ENCODE results near the gene KCTD20. TPM values are rescaled to one million over a fixed set of nuclear protein-coding genes. Genes with fewer than 3 reads are reported as not detected.

KCTD20 gene
- total and polyA plus RNA-seq, 4 donors: 9.5 to 48.5 (median 32.2) TPM

DNA sequence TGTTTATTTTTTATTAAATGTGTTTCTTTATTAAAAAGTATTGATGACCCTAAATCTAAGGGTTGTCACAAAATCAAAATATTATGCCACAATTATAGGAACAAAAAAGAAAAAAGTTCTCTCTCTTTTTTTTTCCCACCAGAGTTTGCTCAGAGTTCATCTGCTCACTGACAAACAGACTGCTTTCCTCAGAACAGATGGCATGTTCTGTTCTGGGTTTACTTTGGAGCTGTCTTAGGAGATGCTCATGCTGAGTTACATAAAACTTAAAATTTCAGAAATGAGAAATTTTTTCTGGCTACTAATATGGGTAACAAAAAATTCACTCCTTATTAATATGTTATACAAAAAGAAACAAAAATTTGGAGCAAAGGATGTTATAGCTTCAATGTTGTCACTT is 74.2 kb downstream of the KCTD20 start:
- H3K9me3 ChIP-seq (ENCODE audit: control insufficient read depth in 4 of 4, low read length in 3 of 4): no peaks in the 10 kb centered on the region
- no peak overlapping the region for H3K27ac ChIP-seq (ENCODE audit: low read depth in 1 of 2, low read length in 2 of 2)
- no peaks in the 10 kb centered on the region for H3K27me3 ChIP-seq (ENCODE audit: control insufficient read depth in 4 of 4, insufficient read depth in 4 of 4, low read length in 3 of 4)
- no peak for TF ChIP-seq NR2F2 (IDR thresholded peaks at IDR 0.05)
- no peak for TF ChIP-seq RAD21 (IDR thresholded peaks at IDR 0.05)
- TF ChIP-seq TAF1 (conservative IDR thresholded peaks at IDR 0.05): no peak
- TF ChIP-seq, protein P1, sequence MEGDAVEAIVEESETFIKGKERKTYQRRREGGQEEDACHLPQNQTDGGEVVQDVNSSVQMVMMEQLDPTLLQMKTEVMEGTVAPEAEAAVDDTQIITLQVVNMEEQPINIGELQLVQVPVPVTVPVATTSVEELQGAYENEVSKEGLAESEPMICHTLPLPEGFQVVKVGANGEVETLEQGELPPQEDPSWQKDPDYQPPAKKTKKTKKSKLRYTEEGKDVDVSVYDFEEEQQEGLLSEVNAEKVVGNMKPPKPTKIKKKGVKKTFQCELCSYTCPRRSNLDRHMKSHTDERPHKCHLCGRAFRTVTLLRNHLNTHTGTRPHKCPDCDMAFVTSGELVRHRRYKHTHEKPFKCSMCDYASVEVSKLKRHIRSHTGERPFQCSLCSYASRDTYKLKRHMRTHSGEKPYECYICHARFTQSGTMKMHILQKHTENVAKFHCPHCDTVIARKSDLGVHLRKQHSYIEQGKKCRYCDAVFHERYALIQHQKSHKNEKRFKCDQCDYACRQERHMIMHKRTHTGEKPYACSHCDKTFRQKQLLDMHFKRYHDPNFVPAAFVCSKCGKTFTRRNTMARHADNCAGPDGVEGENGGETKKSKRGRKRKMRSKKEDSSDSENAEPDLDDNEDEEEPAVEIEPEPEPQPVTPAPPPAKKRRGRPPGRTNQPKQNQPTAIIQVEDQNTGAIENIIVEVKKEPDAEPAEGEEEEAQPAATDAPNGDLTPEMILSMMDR (IDR thresholded peaks at IDR 0.05; ENCODE audit: low read depth, low read length, missing input control): no peak
- no peak for TF ChIP-seq SP1 (IDR thresholded peaks at IDR 0.05)
- no peak for TF ChIP-seq EGR1 (IDR thresholded peaks at IDR 0.05; ENCODE audit: low read depth in 2 of 2)
- TF ChIP-seq, protein P2, sequence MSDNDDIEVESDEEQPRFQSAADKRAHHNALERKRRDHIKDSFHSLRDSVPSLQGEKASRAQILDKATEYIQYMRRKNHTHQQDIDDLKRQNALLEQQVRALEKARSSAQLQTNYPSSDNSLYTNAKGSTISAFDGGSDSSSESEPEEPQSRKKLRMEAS (IDR thresholded peaks at IDR 0.05): no peak
- TF ChIP-seq HNF4A (conservative IDR thresholded peaks at IDR 0.05): no peak
- TF ChIP-seq FOXA2 (IDR thresholded peaks at IDR 0.05): no peak
- TF ChIP-seq JUND (IDR thresholded peaks at IDR 0.05): no peak
- TF ChIP-seq HNF4G (IDR thresholded peaks at IDR 0.05): no peak
- TF ChIP-seq, protein P3, sequence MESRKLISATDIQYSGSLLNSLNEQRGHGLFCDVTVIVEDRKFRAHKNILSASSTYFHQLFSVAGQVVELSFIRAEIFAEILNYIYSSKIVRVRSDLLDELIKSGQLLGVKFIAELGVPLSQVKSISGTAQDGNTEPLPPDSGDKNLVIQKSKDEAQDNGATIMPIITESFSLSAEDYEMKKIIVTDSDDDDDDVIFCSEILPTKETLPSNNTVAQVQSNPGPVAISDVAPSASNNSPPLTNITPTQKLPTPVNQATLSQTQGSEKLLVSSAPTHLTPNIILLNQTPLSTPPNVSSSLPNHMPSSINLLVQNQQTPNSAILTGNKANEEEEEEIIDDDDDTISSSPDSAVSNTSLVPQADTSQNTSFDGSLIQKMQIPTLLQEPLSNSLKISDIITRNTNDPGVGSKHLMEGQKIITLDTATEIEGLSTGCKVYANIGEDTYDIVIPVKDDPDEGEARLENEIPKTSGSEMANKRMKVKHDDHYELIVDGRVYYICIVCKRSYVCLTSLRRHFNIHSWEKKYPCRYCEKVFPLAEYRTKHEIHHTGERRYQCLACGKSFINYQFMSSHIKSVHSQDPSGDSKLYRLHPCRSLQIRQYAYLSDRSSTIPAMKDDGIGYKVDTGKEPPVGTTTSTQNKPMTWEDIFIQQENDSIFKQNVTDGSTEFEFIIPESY (IDR thresholded peaks at IDR 0.05): no peak
- TF ChIP-seq, protein P4, sequence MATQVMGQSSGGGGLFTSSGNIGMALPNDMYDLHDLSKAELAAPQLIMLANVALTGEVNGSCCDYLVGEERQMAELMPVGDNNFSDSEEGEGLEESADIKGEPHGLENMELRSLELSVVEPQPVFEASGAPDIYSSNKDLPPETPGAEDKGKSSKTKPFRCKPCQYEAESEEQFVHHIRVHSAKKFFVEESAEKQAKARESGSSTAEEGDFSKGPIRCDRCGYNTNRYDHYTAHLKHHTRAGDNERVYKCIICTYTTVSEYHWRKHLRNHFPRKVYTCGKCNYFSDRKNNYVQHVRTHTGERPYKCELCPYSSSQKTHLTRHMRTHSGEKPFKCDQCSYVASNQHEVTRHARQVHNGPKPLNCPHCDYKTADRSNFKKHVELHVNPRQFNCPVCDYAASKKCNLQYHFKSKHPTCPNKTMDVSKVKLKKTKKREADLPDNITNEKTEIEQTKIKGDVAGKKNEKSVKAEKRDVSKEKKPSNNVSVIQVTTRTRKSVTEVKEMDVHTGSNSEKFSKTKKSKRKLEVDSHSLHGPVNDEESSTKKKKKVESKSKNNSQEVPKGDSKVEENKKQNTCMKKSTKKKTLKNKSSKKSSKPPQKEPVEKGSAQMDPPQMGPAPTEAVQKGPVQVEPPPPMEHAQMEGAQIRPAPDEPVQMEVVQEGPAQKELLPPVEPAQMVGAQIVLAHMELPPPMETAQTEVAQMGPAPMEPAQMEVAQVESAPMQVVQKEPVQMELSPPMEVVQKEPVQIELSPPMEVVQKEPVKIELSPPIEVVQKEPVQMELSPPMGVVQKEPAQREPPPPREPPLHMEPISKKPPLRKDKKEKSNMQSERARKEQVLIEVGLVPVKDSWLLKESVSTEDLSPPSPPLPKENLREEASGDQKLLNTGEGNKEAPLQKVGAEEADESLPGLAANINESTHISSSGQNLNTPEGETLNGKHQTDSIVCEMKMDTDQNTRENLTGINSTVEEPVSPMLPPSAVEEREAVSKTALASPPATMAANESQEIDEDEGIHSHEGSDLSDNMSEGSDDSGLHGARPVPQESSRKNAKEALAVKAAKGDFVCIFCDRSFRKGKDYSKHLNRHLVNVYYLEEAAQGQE (IDR thresholded peaks at IDR 0.05): no peak
- TF ChIP-seq, protein P5, sequence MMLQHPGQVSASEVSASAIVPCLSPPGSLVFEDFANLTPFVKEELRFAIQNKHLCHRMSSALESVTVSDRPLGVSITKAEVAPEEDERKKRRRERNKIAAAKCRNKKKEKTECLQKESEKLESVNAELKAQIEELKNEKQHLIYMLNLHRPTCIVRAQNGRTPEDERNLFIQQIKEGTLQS (IDR thresholded peaks at IDR 0.05): no peak
- TF ChIP-seq YY1 (IDR thresholded peaks at IDR 0.05): no peak
- TF ChIP-seq GABPA (IDR thresholded peaks at IDR 0.05 in 1 of 2, conservative IDR thresholded peaks at IDR 0.05 in 1 of 2): no peak
- TF ChIP-seq FOXA1 (IDR thresholded peaks at IDR 0.05): no peak
- no peak for TF ChIP-seq RXRA (IDR thresholded peaks at IDR 0.05)
- no peak overlapping the region for H3K9ac ChIP-seq (ENCODE audit: low read depth in 1 of 2, low read length in 2 of 2)
- peaks cover 4 to 12% (median 9%) of the 10 kb centered on the region in 4 donors for H3K36me3 ChIP-seq (ENCODE audit: control insufficient read depth in 4 of 4, insufficient read depth in 3 of 4, low read depth in 1 of 4, low read length in 3 of 4)
- DNase-seq (ENCODE audit: low spot score): no peak
- H3K4me1 ChIP-seq (ENCODE audit: control insufficient read depth in 4 of 4, insufficient read depth in 4 of 4, low read length in 3 of 4): peaks cover 10 to 27% (median 22%) of the 10 kb centered on the region in 4 donors
- no peak overlapping the region for H3K4me3 ChIP-seq (ENCODE audit: low read depth in 1 of 3, low read length in 3 of 3)

All from liver (tissue), 9 donors.